ENCODE data around the gene BBIP1. TPM values are rescaled to one million over a fixed set of nuclear protein-coding genes. Genes with fewer than 3 reads are reported as not detected.
A peak's percentile ranks its signal among the peaks of the same experiment; 100 is the strongest.

The BBIP1 gene
- total and polyA plus RNA-seq, 4 donors: 20.5 to 42.4 (median 30.6) TPM

DNA sequence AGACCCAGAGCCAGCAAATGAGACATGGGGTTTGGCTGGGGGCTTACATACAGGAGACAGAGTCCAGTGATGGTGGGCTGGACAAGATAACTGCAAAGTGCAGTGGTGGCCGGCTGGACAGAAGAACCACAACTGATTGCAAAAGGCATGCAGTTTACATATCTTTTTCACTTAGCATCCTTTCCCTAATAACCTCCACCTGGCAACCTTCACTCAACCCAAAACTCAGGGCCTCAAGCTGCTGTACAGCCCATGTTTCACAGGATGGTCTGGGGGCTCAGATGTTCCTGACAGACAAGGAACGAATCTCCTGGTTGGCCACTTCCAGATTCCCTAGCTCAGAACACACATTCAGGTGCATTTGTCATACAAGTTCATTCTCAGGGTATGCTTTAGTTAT lies 55.0 kb downstream of the BBIP1 start:
- peak overlapping the region in 1 of 2 donors; percentile 9 for H3K27ac ChIP-seq (ENCODE audit: low read depth in 1 of 2, low read length in 1 of 2)
- DNase-seq: no peak
- WGBS, 2 donors: 76 to 94% methylated on average over 2 of the region's 2 CpGs
- TF ChIP-seq, protein P1, sequence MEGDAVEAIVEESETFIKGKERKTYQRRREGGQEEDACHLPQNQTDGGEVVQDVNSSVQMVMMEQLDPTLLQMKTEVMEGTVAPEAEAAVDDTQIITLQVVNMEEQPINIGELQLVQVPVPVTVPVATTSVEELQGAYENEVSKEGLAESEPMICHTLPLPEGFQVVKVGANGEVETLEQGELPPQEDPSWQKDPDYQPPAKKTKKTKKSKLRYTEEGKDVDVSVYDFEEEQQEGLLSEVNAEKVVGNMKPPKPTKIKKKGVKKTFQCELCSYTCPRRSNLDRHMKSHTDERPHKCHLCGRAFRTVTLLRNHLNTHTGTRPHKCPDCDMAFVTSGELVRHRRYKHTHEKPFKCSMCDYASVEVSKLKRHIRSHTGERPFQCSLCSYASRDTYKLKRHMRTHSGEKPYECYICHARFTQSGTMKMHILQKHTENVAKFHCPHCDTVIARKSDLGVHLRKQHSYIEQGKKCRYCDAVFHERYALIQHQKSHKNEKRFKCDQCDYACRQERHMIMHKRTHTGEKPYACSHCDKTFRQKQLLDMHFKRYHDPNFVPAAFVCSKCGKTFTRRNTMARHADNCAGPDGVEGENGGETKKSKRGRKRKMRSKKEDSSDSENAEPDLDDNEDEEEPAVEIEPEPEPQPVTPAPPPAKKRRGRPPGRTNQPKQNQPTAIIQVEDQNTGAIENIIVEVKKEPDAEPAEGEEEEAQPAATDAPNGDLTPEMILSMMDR (IDR thresholded peaks at IDR 0.05; ENCODE audit: control extremely low read depth, extremely low read depth): no peak
- peaks cover 4 to 28% (median 16%) of the 10 kb centered on the region in 5 donors for H3K4me1 ChIP-seq (ENCODE audit: control insufficient read depth in 5 of 5, insufficient read depth in 5 of 5, low read length in 5 of 5)
- ATAC-seq (ENCODE audit: insufficient read depth, low FRiP score): no peak
- no peak overlapping the region for H3K9ac ChIP-seq (ENCODE audit: insufficient read depth in 1 of 2, low read length in 2 of 2)
- H3K36me3 ChIP-seq (ENCODE audit: control insufficient read depth in 4 of 4, insufficient read depth in 4 of 4, low read length in 4 of 4): no peaks in the 10 kb centered on the region
- H3K27me3 ChIP-seq (ENCODE audit: control insufficient read depth in 3 of 3, insufficient read depth in 3 of 3, low read length in 2 of 3): no peaks in the 10 kb centered on the region
- H3K9me3 ChIP-seq (ENCODE audit: control insufficient read depth in 4 of 4, insufficient read depth in 3 of 4, low read length in 3 of 4): no peaks in the 10 kb centered on the region
- H3K4me3 ChIP-seq: no peak overlapping the region

DNA sequence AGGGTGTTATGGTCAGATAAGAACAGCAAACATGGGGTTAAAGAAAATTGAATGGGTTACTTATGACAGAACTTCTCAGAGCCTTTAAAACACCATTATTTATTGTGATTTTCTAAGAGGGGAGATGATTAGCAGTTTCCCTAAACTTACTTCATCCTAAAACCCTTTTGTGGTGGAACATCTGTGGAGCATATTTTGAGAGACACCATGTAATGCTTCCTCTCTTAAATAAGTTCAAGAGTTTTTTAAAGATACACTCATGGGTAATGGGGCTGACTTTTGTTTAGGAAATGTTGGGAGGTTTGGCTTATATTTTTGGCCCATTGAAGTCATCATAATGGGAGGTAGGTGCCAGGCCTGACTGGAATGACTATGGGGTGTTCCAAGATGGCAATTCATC lies 55.6 kb downstream of the BBIP1 start:
- no peak overlapping the region for H3K27ac ChIP-seq (ENCODE audit: low read depth in 1 of 2, low read length in 1 of 2)
- TF ChIP-seq, protein P1 (IDR thresholded peaks at IDR 0.05; ENCODE audit: control extremely low read depth, extremely low read depth): no peak
- H3K9me3 ChIP-seq (ENCODE audit: control insufficient read depth in 4 of 4, insufficient read depth in 3 of 4, low read length in 3 of 4): no peaks in the 10 kb centered on the region
- peaks cover 6 to 28% (median 19%) of the 10 kb centered on the region in 5 donors for H3K4me1 ChIP-seq (ENCODE audit: control insufficient read depth in 5 of 5, insufficient read depth in 5 of 5, low read length in 5 of 5)
- no peak for DNase-seq
- H3K4me3 ChIP-seq: no peak overlapping the region
- no peak for ATAC-seq (ENCODE audit: insufficient read depth, low FRiP score)
- H3K27me3 ChIP-seq (ENCODE audit: control insufficient read depth in 3 of 3, insufficient read depth in 3 of 3, low read length in 2 of 3): no peaks in the 10 kb centered on the region
- H3K9ac ChIP-seq (ENCODE audit: insufficient read depth in 1 of 2, low read length in 2 of 2): no peak overlapping the region
- no peaks in the 10 kb centered on the region for H3K36me3 ChIP-seq (ENCODE audit: control insufficient read depth in 4 of 4, insufficient read depth in 4 of 4, low read length in 4 of 4)

DNA sequence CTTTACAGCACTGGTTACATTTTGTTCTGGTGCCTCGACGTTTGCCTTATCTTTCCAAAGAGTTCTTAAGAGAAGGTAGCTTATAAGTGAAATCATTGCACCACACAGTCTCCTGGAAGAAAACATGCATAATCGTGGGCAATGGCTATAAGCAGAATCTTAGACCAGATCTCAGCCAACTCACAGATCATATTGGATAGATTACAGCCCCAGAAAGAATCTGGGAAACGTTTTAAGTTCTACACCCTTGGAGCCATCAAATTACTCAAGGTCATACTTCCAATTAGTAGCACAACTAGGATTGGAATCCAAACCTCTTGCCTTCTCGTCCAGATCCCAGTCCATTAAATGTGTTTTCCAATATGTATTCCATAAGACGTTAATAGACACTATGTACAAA lies 56.0 kb downstream of the BBIP1 start:
- DNase-seq: no peak
- Histone ChIP-seq H3K27ac (ENCODE audit: low read depth in 1 of 2, low read length in 1 of 2) (no peak overlapping the region), H3K4me1 (ENCODE audit: control insufficient read depth in 5 of 5, insufficient read depth in 5 of 5, low read length in 5 of 5) (peaks cover 7 to 29% (median 23%) of the 10 kb centered on the region in 5 donors), H3K27me3 (ENCODE audit: control insufficient read depth in 3 of 3, insufficient read depth in 3 of 3, low read length in 2 of 3) (no peaks in the 10 kb centered on the region), H3K4me3 (no peak overlapping the region), H3K36me3 (ENCODE audit: control insufficient read depth in 4 of 4, insufficient read depth in 4 of 4, low read length in 4 of 4) (no peaks in the 10 kb centered on the region), H3K9me3 (ENCODE audit: control insufficient read depth in 4 of 4, insufficient read depth in 3 of 4, low read length in 3 of 4) (no peaks in the 10 kb centered on the region), H3K9ac (ENCODE audit: insufficient read depth in 1 of 2, low read length in 2 of 2) (no peak overlapping the region)
- no peak for ATAC-seq (ENCODE audit: insufficient read depth, low FRiP score)
- WGBS, 2 donors: 79 to 81% methylated on average over 6 of the region's 6 CpGs
- TF ChIP-seq, protein P1 (IDR thresholded peaks at IDR 0.05; ENCODE audit: control extremely low read depth, extremely low read depth): no peak

Measured in lung (tissue), 12 donors.